HEK293T (cell line): ENCODE data around the gene USP15.

ENCODE experiments used
- ARNT ChIP-seq: fragments of 450-650 bp; IDR thresholded peaks from 2 replicates; pipeline ENCODE4 v1.6.1; 2017; ENCODE audit warnings: mild to moderate bottlenecking
- BHLHE40 ChIP-seq: fragments of 450-650 bp; IDR thresholded peaks from 2 replicates; pipeline ENCODE4 v1.6.1; 2016; ENCODE audit warnings: mild to moderate bottlenecking, moderate library complexity, borderline replicate concordance
- CTBP1 ChIP-seq: fragments of 450-650 bp; IDR thresholded peaks from 2 replicates; pipeline ENCODE4 v1.6.1; 2016; ENCODE audit warnings: borderline replicate concordance
- ELF4 ChIP-seq: fragments of 450-650 bp; IDR thresholded peaks from 2 replicates; pipeline ENCODE4 v1.6.1; 2017; ENCODE audit warnings: antibody characterized with exemption
- FOXK2 ChIP-seq: fragments of 450-650 bp; IDR thresholded peaks from 2 replicates; pipeline ENCODE4 v1.6.1; 2016; ENCODE audit warnings: mild to moderate bottlenecking
- FOXM1 ChIP-seq: fragments of 450-650 bp; IDR thresholded peaks from 2 replicates; pipeline ENCODE4 v1.6.1; 2017; ENCODE audit warnings: mild to moderate bottlenecking, borderline replicate concordance
- HDGF ChIP-seq: fragments of 450-650 bp; IDR thresholded peaks from 2 replicates; pipeline ENCODE4 v1.6.1; 2017; ENCODE audit warnings: antibody characterized with exemption, borderline replicate concordance
- L3MBTL2 ChIP-seq: fragments of 450-650 bp; conservative IDR thresholded peaks from 2 replicates; pipeline ENCODE4 v1.6.1; 2016; ENCODE audit warnings: mild to moderate bottlenecking
- NFRKB ChIP-seq: fragments of 450-650 bp; IDR thresholded peaks from 2 replicates; pipeline ENCODE4 v1.6.1; 2016; ENCODE audit warnings: mild to moderate bottlenecking, moderate library complexity
- PKNOX1 ChIP-seq: fragments of 450-650 bp; IDR thresholded peaks from 2 replicates; pipeline ENCODE4 v1.6.1; 2016
- SP1 ChIP-seq: fragments of 450-650 bp; IDR thresholded peaks from 2 replicates; pipeline ENCODE4 v1.6.1; 2017
- SUZ12 ChIP-seq: fragments of 450-650 bp; IDR thresholded peaks from 2 replicates; pipeline ENCODE4 v1.6.1; 2016; ENCODE audit warnings: mild to moderate bottlenecking
- TARDBP ChIP-seq: fragments of 450-650 bp; IDR thresholded peaks from 2 replicates; pipeline ENCODE4 v1.6.1; 2016
- ZNF384 ChIP-seq: fragments of 450-650 bp; IDR thresholded peaks from 2 replicates; pipeline ENCODE4 v1.6.1; 2016

GRCh38 chr12:62331306-62331705 lies 71.1 kb downstream of the USP15 start:
- TF ChIP-seq SP1, result no peak
- no peak for TF ChIP-seq ARNT
- TF ChIP-seq SUZ12, result no peak
- no peak for TF ChIP-seq PKNOX1
- TF ChIP-seq HDGF, result no peak
- no peak for TF ChIP-seq FOXK2
- TF ChIP-seq L3MBTL2, result no peak
- TF ChIP-seq NFRKB, result no peak
- TF ChIP-seq CTBP1, result no peak
- TF ChIP-seq BHLHE40, result no peak
- no peak for TF ChIP-seq ELF4
- no peak for TF ChIP-seq ZNF384
- TF ChIP-seq FOXM1, result no peak
- TF ChIP-seq TARDBP, result no peak
